GM21447 (cell line): ENCODE measurements around the gene HOXD9.

ENCODE experiments used
- ATAC-seq: cut with Tn5 transposase; IDR thresholded peaks from one replicate; pipeline ENCODE4 v1.9.1; 2021; ENCODE audit not compliant: unreplicated experiment

Gene HOXD9

DNA sequence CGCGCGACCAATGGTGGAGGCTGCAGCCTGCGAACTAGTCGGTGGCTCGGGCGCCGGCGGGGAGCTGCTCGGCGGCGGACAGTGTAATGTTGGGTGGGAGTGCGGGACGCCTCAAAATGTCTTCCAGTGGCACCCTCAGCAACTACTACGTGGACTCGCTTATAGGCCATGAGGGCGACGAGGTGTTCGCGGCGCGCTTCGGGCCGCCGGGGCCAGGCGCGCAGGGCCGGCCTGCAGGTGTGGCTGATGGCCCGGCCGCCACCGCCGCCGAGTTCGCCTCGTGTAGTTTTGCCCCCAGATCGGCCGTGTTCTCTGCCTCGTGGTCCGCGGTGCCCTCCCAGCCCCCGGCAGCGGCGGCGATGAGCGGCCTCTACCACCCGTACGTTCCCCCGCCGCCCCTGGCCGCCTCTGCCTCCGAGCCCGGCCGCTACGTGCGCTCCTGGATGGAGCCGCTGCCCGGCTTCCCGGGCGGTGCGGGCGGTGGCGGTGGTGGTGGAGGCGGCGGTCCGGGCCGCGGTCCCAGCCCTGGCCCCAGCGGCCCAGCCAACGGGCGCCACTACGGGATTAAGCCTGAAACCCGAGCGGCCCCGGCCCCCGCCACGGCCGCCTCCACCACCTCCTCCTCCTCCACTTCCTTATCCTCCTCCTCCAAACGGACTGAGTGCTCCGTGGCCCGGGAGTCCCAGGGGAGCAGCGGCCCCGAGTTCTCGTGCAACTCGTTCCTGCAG lies at the start of gene HOXD9:
Gene HOXD9 (plus strand): TSS at position 37 of the 728 bp plus-strand sequence. CDS start 50 bp downstream, at position 87.
- no peak for ATAC-seq

GRCh38 chr2:176072951-176073904 lies 49.3 kb upstream of the HOXD9 start:
- ATAC-seq: no peak

DNA sequence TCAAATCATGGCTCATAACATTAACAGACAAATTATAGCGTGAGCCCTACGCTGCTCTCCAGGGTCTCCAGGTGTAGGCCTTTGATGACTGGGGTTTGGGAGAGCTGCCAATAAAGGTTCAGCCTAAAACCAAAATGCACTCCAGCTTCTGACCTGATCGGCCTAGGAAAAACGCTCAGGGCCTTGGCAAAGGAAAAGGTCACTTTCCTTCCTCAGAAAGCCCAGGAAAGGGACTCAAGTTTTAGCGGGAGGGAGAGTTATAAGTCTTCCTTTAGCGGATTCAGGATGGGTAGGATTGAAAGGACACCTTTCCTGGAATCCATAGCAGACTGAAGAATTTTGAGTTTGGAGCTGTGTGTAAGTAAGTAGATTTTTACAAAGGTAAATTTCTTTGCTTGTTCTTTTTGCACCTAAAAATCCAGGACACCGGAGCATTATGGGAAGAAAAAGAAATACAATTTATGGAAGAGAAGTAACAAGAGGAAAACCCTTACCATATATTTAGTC lies 47.5 kb upstream of the HOXD9 start:
- ATAC-seq: no peak

GRCh38 chr2:176075481-176075880 lies 47.0 kb upstream of the HOXD9 start:
- ATAC-seq: no peak

DNA sequence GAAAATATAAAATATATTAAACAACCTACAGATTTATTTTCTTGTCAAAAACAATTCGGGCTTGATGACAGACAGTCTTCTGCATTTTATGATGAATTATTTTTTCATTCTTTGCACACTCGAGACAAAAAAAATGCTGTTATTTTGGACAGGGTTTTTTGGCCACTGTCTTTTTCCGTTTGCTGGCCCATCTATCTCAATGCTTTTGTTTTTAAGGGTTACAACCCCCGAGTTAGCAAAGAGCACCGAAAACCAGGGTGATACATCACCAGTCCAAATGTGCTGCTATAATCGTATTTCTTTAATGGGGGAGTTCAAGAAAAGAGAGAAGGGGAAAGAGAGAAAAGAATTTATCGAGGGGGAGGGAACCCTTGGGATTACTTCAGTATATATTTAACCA lies 46.5 kb upstream of the HOXD9 start:
- no peak for ATAC-seq

- ATAC-seq: no peak
Observed at GRCh38 chr2:176076796-176077195, 45.7 kb upstream of the HOXD9 start.

GRCh38 chr2:176078541-176079284 lies 43.8 kb upstream of the HOXD9 start:
- no peak for ATAC-seq

DNA sequence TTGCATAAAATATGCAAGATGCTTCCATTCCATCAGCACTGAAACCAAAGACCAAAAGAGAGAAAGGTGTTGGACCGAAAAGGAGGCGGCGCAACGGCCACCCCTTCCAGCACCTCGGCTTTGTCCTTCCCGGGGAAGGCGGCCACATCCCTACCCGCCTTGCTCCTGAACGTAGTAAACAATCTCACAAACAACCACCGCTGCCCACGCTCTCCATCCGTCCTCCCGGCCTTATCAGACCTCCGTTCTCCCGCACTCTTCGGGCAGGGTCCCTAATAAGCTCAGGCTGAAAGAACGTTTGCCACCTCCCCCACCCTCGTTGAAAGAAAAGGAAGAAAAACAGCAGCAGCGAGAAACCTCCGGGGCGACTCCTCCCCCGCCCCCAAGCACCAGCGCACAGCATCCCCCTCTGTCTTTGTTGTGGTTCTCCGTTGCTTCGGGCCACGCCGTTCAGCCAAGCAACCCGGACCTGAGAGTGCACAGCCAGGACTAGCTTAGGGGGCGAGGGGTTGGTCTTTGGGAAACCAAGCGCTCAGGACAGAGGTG lies 43.2 kb upstream of the HOXD9 start:
- no peak for ATAC-seq

- no peak for ATAC-seq
Observed at GRCh38 chr2:176079831-176080539, 42.5 kb upstream of the HOXD9 start.

DNA sequence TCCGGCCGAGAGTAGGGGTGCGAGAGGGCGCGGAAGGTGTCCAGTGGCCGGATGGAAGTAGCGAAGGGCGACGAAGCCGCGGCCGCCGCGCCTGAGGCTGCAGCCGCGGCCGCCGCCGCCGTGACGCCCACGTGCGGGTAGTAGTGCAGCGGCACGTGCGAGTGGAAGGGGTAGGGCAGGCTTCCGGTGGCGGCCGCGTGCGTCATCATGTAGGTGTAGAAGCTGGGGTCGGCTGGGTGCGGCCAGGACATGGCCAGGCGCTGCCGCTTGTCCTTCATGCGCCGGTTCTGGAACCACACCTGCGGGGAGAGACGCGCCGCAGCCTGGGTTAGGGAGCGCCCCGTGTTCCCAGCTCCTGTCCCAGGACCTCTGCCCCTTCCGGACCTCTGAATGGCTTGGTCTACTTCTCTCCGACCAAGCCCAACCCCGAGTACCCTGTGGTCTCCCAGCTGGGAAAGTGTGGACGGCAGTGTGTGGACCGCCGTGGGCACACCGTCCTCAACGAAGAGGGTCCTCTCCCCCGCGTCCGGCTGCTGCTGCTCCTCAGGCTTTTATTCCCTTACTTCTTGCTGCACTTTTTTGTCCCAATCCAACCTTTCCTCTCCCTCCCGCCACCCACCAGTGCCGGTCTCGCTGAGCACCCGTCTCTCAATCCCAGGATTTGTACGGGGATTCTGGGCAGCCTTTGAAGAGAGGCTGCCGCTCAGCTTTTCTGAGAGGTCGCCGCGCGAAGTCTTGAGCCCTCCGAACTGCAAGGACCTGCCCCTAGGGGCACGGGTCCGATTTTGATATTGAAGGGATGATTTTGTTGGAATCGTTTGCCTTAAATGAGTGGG lies 41.8 kb upstream of the HOXD9 start:
- ATAC-seq: no peak

DNA sequence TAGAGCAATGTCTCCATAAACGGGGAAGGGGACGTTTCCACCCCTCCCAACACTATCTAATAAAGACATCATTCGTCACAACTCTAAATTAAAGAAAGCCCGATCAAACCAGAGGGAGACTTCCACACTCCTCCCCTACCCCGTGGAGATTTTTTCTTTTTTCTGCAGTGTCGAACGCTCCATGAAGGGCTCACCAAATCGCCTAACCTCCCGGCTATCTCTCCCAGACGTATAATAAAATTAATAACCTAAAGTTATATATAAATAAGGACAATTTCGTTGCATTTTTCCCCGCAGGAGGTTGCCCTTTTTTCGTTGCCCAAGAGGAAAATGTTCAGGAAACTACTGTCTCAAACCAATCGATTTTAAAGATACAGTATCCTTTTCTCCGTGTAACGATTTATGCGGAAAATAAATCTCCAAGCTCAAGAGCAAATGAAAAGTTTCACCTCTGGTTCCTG lies 41.1 kb upstream of the HOXD9 start:
- ATAC-seq: no peak

DNA sequence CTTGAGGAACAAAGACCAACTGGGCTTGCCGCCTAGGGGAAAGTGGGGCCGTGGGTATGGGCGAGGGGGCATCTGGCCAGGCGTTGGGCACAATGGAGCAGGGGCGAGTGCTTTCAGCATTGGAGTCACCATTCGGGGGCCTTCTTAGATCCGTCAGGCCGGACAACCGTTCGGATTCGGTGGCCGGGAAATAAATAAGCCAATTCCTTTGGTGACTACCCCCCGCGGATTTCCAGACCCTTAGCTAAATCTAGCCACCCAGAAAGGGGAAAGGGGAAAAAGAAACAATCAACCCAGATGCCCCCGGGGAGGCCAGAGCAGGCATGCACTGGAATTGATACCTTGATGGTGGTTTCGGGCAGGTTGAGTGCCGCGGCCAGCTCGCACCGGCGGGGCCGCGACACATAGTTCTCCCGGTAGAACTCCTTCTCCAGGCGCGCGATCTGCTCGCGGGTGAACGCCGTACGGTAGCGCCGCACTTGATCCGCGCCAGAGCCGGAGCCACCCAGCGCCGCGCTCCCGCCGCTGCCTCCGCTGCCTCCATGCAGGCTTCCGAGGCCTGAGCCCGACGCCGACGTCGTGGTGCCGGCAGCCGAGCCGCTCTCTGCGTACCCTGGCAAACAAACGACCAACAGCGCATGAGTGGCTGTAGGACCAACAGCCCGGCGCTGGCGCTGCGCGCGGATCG lies 40.5 kb upstream of the HOXD9 start:
- ATAC-seq: no peak

DNA sequence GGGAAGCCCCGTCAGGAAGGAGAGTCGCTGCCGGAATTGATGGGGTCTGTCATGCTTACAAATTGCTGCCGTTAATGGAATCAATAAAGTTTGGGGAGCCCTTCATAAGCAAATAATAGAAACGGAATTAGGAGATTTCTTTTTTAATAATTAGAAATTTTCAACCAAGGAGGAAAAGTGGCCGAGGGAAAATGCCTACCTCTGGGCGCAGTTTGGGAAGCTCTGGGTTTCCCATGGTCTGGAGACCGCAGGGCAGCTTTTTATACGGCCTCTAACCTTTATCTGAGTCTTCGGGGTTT lies 40.0 kb upstream of the HOXD9 start:
- ATAC-seq: no peak

GRCh38 chr2:176082824-176083751 lies 39.4 kb upstream of the HOXD9 start:
- no peak for ATAC-seq

DNA sequence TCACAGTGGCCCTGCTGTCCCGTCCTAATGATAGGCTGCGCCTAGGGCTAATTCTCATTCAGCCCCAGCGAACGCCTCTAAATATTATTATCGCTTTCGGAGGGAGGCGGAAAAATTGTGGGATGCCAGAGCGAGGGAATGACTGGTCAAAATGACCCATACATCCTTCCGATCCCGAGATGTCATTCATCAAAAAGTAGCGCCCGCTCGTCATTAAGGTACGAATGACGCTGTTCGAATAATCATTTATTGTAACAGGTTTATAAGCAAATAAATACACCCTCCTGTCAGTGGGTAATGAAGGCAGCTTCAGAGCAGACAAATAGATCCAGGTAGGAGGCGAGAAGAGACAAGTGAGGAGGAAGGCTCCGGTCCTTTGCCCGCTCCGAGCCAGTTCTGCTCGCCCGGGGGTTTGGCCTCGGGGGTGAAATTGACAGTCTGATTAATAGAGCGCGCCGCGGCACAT lies 38.7 kb upstream of the HOXD9 start, which contains the start of gene EVX2:
Gene EVX2 (minus strand): TSS at position 167 of the 466 bp plus-strand sequence. CDS start 186 bp downstream, outside the sequence.
- no peak for ATAC-seq

DNA sequence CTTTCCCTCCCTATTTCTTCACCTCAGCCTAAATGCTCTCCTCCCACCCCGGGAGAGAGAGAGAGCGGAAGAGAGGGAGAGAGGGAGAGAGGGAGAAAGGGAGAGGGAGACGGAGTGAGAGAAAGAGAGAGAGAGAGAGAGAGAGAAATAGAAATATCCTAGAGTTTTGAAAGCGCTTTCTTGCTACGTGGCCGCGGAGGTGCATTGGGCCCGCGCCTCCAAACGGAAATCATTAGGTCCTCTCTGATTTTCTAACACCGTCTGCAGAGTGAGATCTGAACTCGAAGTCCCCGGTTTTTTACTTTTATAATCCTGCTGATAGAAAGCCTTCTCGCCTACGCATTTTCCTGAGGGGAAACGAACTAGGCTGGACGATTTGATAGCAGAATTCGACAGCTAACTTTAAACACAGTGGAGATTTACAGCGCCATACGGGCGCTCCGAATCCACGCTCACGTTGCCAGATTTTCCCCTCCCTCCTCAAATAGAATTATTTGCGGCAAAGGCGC lies 37.9 kb upstream of the HOXD9 start:
- no peak for ATAC-seq

- ATAC-seq: no peak
Observed at GRCh38 chr2:176085120-176085788, 37.3 kb upstream of the HOXD9 start.
